H9 (cell line): ENCODE results near the gene YAP1. TPM values are rescaled to one million over a fixed set of nuclear protein-coding genes. Genes with fewer than 3 reads are reported as not detected.

Experiments
- DNase-seq: peaks from one replicate; pipeline ENCODE4 v3.0.0-alpha.2; 2017
- H2AFZ ChIP-seq: one replicate; pipeline ENCODE4 v1.6.1; 2013; ENCODE audit warnings: mild to moderate bottlenecking, low read length, control low read depth, moderate library complexity
- H2AK5ac ChIP-seq: 2 replicates; pipeline ENCODE4 v1.6.1; 2013; ENCODE audit warnings: low read length, control low read depth, mixed read lengths; ENCODE audit not compliant: insufficient read length
- H2BK120ac ChIP-seq: one replicate; pipeline ENCODE4 v1.6.1; 2013; ENCODE audit warnings: low read depth, mild to moderate bottlenecking, low read length, control low read depth, inconsistent platforms; ENCODE audit not compliant: poor library complexity, severe bottlenecking
- H2BK12ac ChIP-seq: 2 replicates; pipeline ENCODE4 v1.6.1; 2013; ENCODE audit warnings: low read length, control low read depth, mixed read lengths, low read depth; ENCODE audit not compliant: insufficient read length
- H2BK15ac ChIP-seq: 2 replicates; pipeline ENCODE4 v1.6.1; 2013; ENCODE audit warnings: low read depth, low read length, control low read depth
- H2BK20ac ChIP-seq: one replicate; pipeline ENCODE4 v1.6.1; 2013; ENCODE audit warnings: low read depth, mild to moderate bottlenecking, low read length, control low read depth, inconsistent platforms; ENCODE audit not compliant: poor library complexity, severe bottlenecking
- H2BK5ac ChIP-seq: 2 replicates; pipeline ENCODE4 v1.6.1; 2013; ENCODE audit warnings: low read length, control low read depth, mixed read lengths; ENCODE audit not compliant: insufficient read length
- H3K14ac ChIP-seq: 2 replicates; pipeline ENCODE4 v1.6.1; 2013; ENCODE audit warnings: low read length, control low read depth; ENCODE audit not compliant: insufficient read depth
- H3K18ac ChIP-seq: 2 replicates; pipeline ENCODE4 v1.6.1; 2013; ENCODE audit warnings: low read depth, mild to moderate bottlenecking, mixed read lengths, low read length, control low read depth; ENCODE audit not compliant: insufficient read length
- H3K23ac ChIP-seq: 2 replicates; pipeline ENCODE4 v1.6.1; 2013; ENCODE audit warnings: low read length, control low read depth, mixed read lengths, low read depth; ENCODE audit not compliant: insufficient read length
- H3K23me2 ChIP-seq: 2 replicates; pipeline ENCODE4 v1.6.1; 2013; ENCODE audit warnings: low read depth, mild to moderate bottlenecking, mixed read lengths, low read length, control low read depth; ENCODE audit not compliant: insufficient read length, poor library complexity, severe bottlenecking
- H3K27ac ChIP-seq: 2 replicates; pipeline ENCODE4 v1.5.1; 2013; ENCODE audit warnings: low read length, control low read depth, mixed read lengths, low read depth; ENCODE audit not compliant: insufficient read length
- H3K27me3 ChIP-seq: 2 replicates; pipeline ENCODE4 v1.6.1; 2013; ENCODE audit warnings: low read length, control low read depth, inconsistent platforms; ENCODE audit not compliant: insufficient read depth
- H3K4ac ChIP-seq: 2 replicates; pipeline ENCODE4 v1.6.1; 2013; ENCODE audit warnings: low read depth, mild to moderate bottlenecking, control low read depth, inconsistent platforms, low read length, moderate library complexity
- H3K4me1 ChIP-seq: 2 replicates; pipeline ENCODE4 v1.6.1; 2013; ENCODE audit warnings: low read length, control low read depth, inconsistent platforms; ENCODE audit not compliant: insufficient read depth
- H3K4me2 ChIP-seq: 2 replicates; pipeline ENCODE4 v1.6.1; 2013; ENCODE audit warnings: low read length, control low read depth, mixed read lengths; ENCODE audit not compliant: insufficient read length, insufficient read depth
- H3K56ac ChIP-seq: 2 replicates; pipeline ENCODE4 v1.6.1; 2013; ENCODE audit warnings: low read depth, mild to moderate bottlenecking, mixed read lengths, low read length, control low read depth; ENCODE audit not compliant: insufficient read length
- H3K79me1 ChIP-seq: 2 replicates; pipeline ENCODE4 v1.6.1; 2013; ENCODE audit warnings: low read depth, mild to moderate bottlenecking, moderate library complexity, low read length, control low read depth, inconsistent platforms; ENCODE audit not compliant: insufficient read depth, poor library complexity, severe bottlenecking
- H3K79me2 ChIP-seq: 2 replicates; pipeline ENCODE4 v1.6.1; 2013; ENCODE audit warnings: low read length, control low read depth, inconsistent platforms; ENCODE audit not compliant: insufficient read depth
- H3K9ac ChIP-seq: 2 replicates; pipeline ENCODE4 v1.6.1; 2013; ENCODE audit warnings: low read length, control low read depth, mixed read lengths; ENCODE audit not compliant: insufficient read length; ENCODE audit errors: extremely low read depth
- H3K9me3 ChIP-seq: one replicate; pipeline ENCODE4 v1.6.1; 2013; ENCODE audit warnings: low read depth, low read length, inconsistent platforms; ENCODE audit not compliant: control insufficient read depth
- H3T11ph ChIP-seq: one replicate; pipeline ENCODE4 v1.6.1; 2013; ENCODE audit warnings: mild to moderate bottlenecking, low read length, control low read depth, inconsistent platforms
- H4K20me1 ChIP-seq: one replicate; pipeline ENCODE4 v1.6.1; 2013; ENCODE audit not compliant: control insufficient read depth, insufficient read length, insufficient read depth
- H4K5ac ChIP-seq: 2 replicates; pipeline ENCODE4 v1.6.1; 2013; ENCODE audit warnings: low read depth, mild to moderate bottlenecking, mixed read lengths, low read length, control low read depth; ENCODE audit not compliant: insufficient read length
- H4K8ac ChIP-seq: replicated peaks from 2 replicates; pipeline ENCODE4 v1.6.1; 2013; ENCODE audit warnings: low read length, control low read depth, mixed read lengths, low read depth; ENCODE audit not compliant: insufficient read length
- H4K91ac ChIP-seq: 2 replicates; pipeline ENCODE4 v1.6.1; 2013; ENCODE audit warnings: low read depth, mild to moderate bottlenecking, moderate library complexity, mixed read lengths, low read length, control low read depth; ENCODE audit not compliant: insufficient read length
- H3K27ac Mint-ChIP-seq, 3 experiments: 2 replicates in 2 of 3; 3 replicates in 1 of 3; pipeline ENCODE4 v1.8.0; 2020 to 2021; ENCODE audit warnings: mixed read lengths in 3 of 3, mild to moderate bottlenecking in 1 of 3, moderate library complexity in 1 of 3
- H3K27me3 Mint-ChIP-seq: 2 replicates; pipeline ENCODE4 v1.8.0; 2021; ENCODE audit warnings: low read depth, mild to moderate bottlenecking, moderate library complexity, mixed read lengths
- H3K36me3 Mint-ChIP-seq, 3 experiments: 2 replicates in 2 of 3; 3 replicates in 1 of 3; pipeline ENCODE4 v1.8.0; 2020 to 2021; ENCODE audit warnings: low read depth in 3 of 3, mixed read lengths in 3 of 3; ENCODE audit not compliant: insufficient read depth in 1 of 3
- H3K4me1 Mint-ChIP-seq, 2 experiments: 2 replicates each; pipeline ENCODE4 v1.8.0; 2020; ENCODE audit warnings: mixed read lengths in 2 of 2
- H3K4me3 Mint-ChIP-seq, 2 experiments: 2 replicates in 1 of 2; 3 replicates in 1 of 2; pipeline ENCODE4 v1.8.0; 2020 to 2021; ENCODE audit warnings: mild to moderate bottlenecking in 2 of 2, mixed read lengths in 2 of 2, moderate library complexity in 1 of 2
- H3K9me3 Mint-ChIP-seq, 2 experiments: 2 replicates in 1 of 2; 3 replicates in 1 of 2; pipeline ENCODE4 v1.8.0; 2020; ENCODE audit warnings: mild to moderate bottlenecking in 2 of 2, mixed read lengths in 2 of 2, moderate library complexity in 1 of 2
- WGBS: extraction: QIAGEN DNeasy Blood & Tissue Kit; methylation state at CpG from one replicate; pipeline ENCODE4 v1.1.7; 2013; ENCODE audit warnings: missing lambda C conversion rate, low lambda C conversion rate, mixed read lengths; ENCODE audit not compliant: insufficient read length; ENCODE audit errors: extremely low coverage; 5-methylcytosine and 5-hydroxymethylcytosine counted together
- total RNA-seq: library from RNA; stranded (reverse); gene quantifications from 2 replicates; pipeline ENCODE4 v1.2.1, GENCODE V29; 2021
- TF ChIP-seq, protein P1 (sequence below): fragments of 200-600 bp; sonication (generic); conservative IDR thresholded peaks from 3 replicates; pipeline ENCODE4 v1.8.0; 2021; ENCODE audit warnings: antibody characterized with exemption, mild to moderate bottlenecking

YAP1 gene
- total RNA-seq, 1 experiment from 2014 or later, result 124 TPM

DNA sequence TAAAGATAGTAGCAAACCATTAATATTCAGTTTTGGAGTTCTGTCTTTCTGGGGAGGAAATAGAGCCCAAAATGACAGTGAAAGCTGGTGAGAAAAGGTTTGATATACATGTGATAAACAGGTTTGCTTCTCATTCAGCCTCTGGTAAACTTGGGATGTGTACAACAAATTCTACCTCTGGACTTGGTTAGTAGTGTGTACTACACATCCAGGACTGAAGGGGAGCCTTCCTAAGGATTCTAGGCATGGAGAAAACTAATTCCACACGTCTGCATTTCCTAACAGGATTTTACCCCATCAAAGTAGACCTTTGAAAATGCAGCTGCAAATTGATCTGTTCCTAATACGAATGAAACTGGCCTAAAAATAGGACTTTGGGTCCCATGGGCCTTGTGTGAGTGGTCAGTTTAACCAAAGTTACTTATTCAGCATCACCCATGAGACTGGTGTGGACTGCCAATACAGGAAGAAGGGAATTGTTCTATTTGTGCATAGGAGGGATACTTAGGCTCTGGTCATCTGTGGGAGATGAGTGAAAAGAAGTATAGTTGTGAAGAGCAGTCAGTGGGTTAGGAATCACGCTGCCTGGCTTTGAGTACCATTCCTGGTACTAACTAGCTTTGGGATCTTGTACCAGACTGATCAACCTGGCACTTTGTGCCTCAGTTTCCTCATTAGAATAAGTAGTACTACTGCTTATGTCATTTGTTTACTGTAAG is 74.2 kb downstream of the YAP1 start:
- no peak overlapping the region for H4K8ac ChIP-seq
- no peaks in the 10 kb centered on the region for H3K9me3 Mint-ChIP-seq
- no peak overlapping the region for H3T11ph ChIP-seq
- H3K14ac ChIP-seq, result no peak overlapping the region
- no peak overlapping the region for H3K56ac ChIP-seq
- H4K5ac ChIP-seq, result no peak overlapping the region
- H3K27ac Mint-ChIP-seq, result no peak overlapping the region
- no peaks in the 10 kb centered on the region for H3K27me3 ChIP-seq
- H3K9me3 ChIP-seq, result no peaks in the 10 kb centered on the region
- H2BK20ac ChIP-seq, result no peak overlapping the region
- no peak overlapping the region for H4K91ac ChIP-seq
- no peak overlapping the region for H2BK15ac ChIP-seq
- peaks cover 14 to 22% of the 10 kb centered on the region in 2 experiments for H3K4me1 Mint-ChIP-seq
- no peak for DNase-seq
- H3K23ac ChIP-seq, result no peak overlapping the region
- no peak overlapping the region for H2BK5ac ChIP-seq
- no peak overlapping the region for H3K4me3 Mint-ChIP-seq
- H3K79me2 ChIP-seq, result 0 out of 2 replicates have a peak, but pooled peaks cover 2% of the 10 kb centered on the region
- no peak overlapping the region for H3K4me2 ChIP-seq
- no peak overlapping the region for H3K4ac ChIP-seq
- no peak overlapping the region for H3K9ac ChIP-seq
- peaks cover 2% of the 10 kb centered on the region for H3K4me1 ChIP-seq
- H4K20me1 ChIP-seq, result no peaks in the 10 kb centered on the region
- H2AK5ac ChIP-seq, result no peak overlapping the region
- no peak overlapping the region for H2BK120ac ChIP-seq
- no peaks in the 10 kb centered on the region for H3K23me2 ChIP-seq
- H2BK12ac ChIP-seq, result no peak overlapping the region
- TF ChIP-seq, protein P1, sequence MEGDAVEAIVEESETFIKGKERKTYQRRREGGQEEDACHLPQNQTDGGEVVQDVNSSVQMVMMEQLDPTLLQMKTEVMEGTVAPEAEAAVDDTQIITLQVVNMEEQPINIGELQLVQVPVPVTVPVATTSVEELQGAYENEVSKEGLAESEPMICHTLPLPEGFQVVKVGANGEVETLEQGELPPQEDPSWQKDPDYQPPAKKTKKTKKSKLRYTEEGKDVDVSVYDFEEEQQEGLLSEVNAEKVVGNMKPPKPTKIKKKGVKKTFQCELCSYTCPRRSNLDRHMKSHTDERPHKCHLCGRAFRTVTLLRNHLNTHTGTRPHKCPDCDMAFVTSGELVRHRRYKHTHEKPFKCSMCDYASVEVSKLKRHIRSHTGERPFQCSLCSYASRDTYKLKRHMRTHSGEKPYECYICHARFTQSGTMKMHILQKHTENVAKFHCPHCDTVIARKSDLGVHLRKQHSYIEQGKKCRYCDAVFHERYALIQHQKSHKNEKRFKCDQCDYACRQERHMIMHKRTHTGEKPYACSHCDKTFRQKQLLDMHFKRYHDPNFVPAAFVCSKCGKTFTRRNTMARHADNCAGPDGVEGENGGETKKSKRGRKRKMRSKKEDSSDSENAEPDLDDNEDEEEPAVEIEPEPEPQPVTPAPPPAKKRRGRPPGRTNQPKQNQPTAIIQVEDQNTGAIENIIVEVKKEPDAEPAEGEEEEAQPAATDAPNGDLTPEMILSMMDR, result no peak
- no CpG with 5 or more reads among the region's 3 CpGs for WGBS
- H3K27me3 Mint-ChIP-seq, result no peaks in the 10 kb centered on the region
- peaks cover 6% of the 10 kb centered on the region for H3K79me1 ChIP-seq
- peaks cover 7 to 27% (median 20%) of the 10 kb centered on the region in 3 experiments for H3K36me3 Mint-ChIP-seq
- H2AFZ ChIP-seq, result no peak overlapping the region
- H3K18ac ChIP-seq, result no peak overlapping the region
- H3K27ac ChIP-seq, result no peak overlapping the region
